H1 (cell line): ENCODE data around the gene CYBB. TPM values are rescaled to one million over a fixed set of nuclear protein-coding genes. Genes with fewer than 3 reads are reported as not detected.

Source experiments
- CTCF ChIA-PET: fragments of 300-600 bp; sonication (Branson Sonifier 250); formaldehyde crosslinking; loops from one replicate; lab custom pipeline; 2021; ENCODE audit not compliant: partially characterized antibody; lab: Charles Lee
- POLR2A ChIA-PET: fragments of 300-600 bp; sonication (Branson Sonifier 250); formaldehyde crosslinking; loops from one replicate; lab custom pipeline; 2021; ENCODE audit warnings: inconsistent platforms; ENCODE audit not compliant: partially characterized antibody; lab: Charles Lee
- DNase-seq, 2 experiments: peaks; one replicate each; pipeline versions ENCODE4 v3.0.0 to v3.0.0-alpha.2; 2010 to 2022; ENCODE audit warnings: low spot score in 2 of 2, low read depth in 1 of 2, mixed read lengths in 1 of 2
- FAIRE-seq: peaks from 2 replicates; lab custom pipeline; 2011; peaks lifted over from hg19 to GRCh38; lab: Jason Lieb, UNC
- H2AFZ ChIP-seq: 2 replicates; pipeline ENCODE4 v1.8.1; 2012; ENCODE audit warnings: low read length, inconsistent platforms
- H2AK5ac ChIP-seq: 2 replicates; pipeline ENCODE4 v1.6.1; 2013; ENCODE audit warnings: low read depth, low read length
- H2BK120ac ChIP-seq: replicated peaks from 2 replicates; pipeline ENCODE3; 2013; ENCODE audit warnings: low read depth, low read length, inconsistent platforms
- H2BK12ac ChIP-seq: 2 replicates; pipeline ENCODE4 v1.6.1; 2013; ENCODE audit warnings: low read depth, low read length
- H2BK15ac ChIP-seq: 2 replicates; pipeline ENCODE4 v1.6.1; 2013; ENCODE audit warnings: low read length
- H2BK20ac ChIP-seq: 2 replicates; pipeline ENCODE4 v1.6.1; 2013; ENCODE audit warnings: low read length
- H2BK5ac ChIP-seq: 2 replicates; pipeline ENCODE4 v1.6.1; 2013; ENCODE audit warnings: low read depth, low read length
- H3K14ac ChIP-seq: 2 replicates; pipeline ENCODE4 v1.6.1; 2013; ENCODE audit warnings: inconsistent platforms; ENCODE audit not compliant: insufficient read length
- H3K18ac ChIP-seq: 2 replicates; pipeline ENCODE4 v1.6.1; 2013; ENCODE audit warnings: low read length; ENCODE audit errors: extremely low read depth
- H3K23ac ChIP-seq: 2 replicates; pipeline ENCODE4 v1.6.1; 2013; ENCODE audit warnings: inconsistent platforms; ENCODE audit not compliant: insufficient read length
- H3K23me2 ChIP-seq: 2 replicates; pipeline ENCODE4 v1.6.1; 2013; ENCODE audit warnings: low read depth, low read length
- H3K27ac ChIP-seq: 2 replicates; pipeline ENCODE4 v1.6.1; 2011; ENCODE audit warnings: low read depth, low read length, inconsistent platforms
- H3K27me3 ChIP-seq, 4 experiments: replicated peaks in 1 of 4; 1 replicate in 1 of 4; 2 replicates in 3 of 4; pipeline versions ENCODE4 v1.6.1 to v1.8.1; 2011 to 2013; ENCODE audit warnings: low read length in 3 of 4, mild to moderate bottlenecking in 3 of 4, inconsistent platforms in 2 of 4, mixed read lengths in 2 of 4, moderate library complexity in 1 of 4; ENCODE audit not compliant: control insufficient read depth in 3 of 4, insufficient read depth in 3 of 4; ENCODE audit errors: extremely low read depth in 1 of 4
- H3K36me3 ChIP-seq, 4 experiments: 2 replicates each; pipeline versions ENCODE4 v1.6.1 to v1.8.1; 2011 to 2013; ENCODE audit warnings: mild to moderate bottlenecking in 4 of 4, low read length in 3 of 4, moderate library complexity in 2 of 4, control low read depth in 1 of 4, inconsistent platforms in 1 of 4; ENCODE audit not compliant: insufficient read depth in 4 of 4, control insufficient read depth in 2 of 4
- H3K4ac ChIP-seq: replicated peaks from 2 replicates; pipeline ENCODE3; 2013; ENCODE audit warnings: low read length, low read depth, mixed read lengths, inconsistent platforms; ENCODE audit not compliant: insufficient read length
- H3K4me1 ChIP-seq, 4 experiments: replicated peaks in 1 of 4; 1 replicate in 1 of 4; 2 replicates in 3 of 4; pipeline versions ENCODE4 v1.6.1 to v1.8.1; 2011 to 2013; ENCODE audit warnings: low read length in 3 of 4, inconsistent platforms in 2 of 4, mixed read lengths in 1 of 4; ENCODE audit not compliant: insufficient read depth in 4 of 4, control insufficient read depth in 3 of 4
- H3K4me2 ChIP-seq, 2 experiments: 2 replicates each; pipeline versions ENCODE4 v1.6.1 to v1.8.1; 2011 to 2013; ENCODE audit warnings: low read depth in 2 of 2, low read length in 2 of 2, control low read depth in 1 of 2, inconsistent platforms in 1 of 2, mild to moderate bottlenecking in 1 of 2; ENCODE audit not compliant: insufficient read depth in 1 of 2
- H3K4me3 ChIP-seq, 4 experiments: fragments of 200-600, 300-600 bp in 1 of 4; sonication (generic), shearing (Covaris generic), sonication (Bioruptor Twin) in 1 of 4; 2 replicates each; pipeline versions ENCODE4 v1.5.1 to v1.8.1; 2011 to 2016; ENCODE audit warnings: low read length in 4 of 4, low read depth in 3 of 4, control low read depth in 2 of 4, inconsistent platforms in 2 of 4, mild to moderate bottlenecking in 2 of 4, mixed read lengths in 1 of 4, moderate library complexity in 1 of 4; ENCODE audit not compliant: insufficient read depth in 2 of 4; ENCODE audit errors: extremely low read depth in 1 of 4
- H3K56ac ChIP-seq: replicated peaks from 2 replicates; pipeline ENCODE3; 2013; ENCODE audit warnings: low read depth, mild to moderate bottlenecking, mixed read lengths, low read length, inconsistent platforms; ENCODE audit not compliant: insufficient read length
- H3K79me1 ChIP-seq: 2 replicates; pipeline ENCODE4 v1.6.1; 2013; ENCODE audit warnings: low read depth, low read length, control low read depth
- H3K79me2 ChIP-seq, 2 experiments: 2 replicates each; pipeline versions ENCODE4 v1.6.1 to v1.8.1; 2012 to 2013; ENCODE audit warnings: low read length in 2 of 2, mild to moderate bottlenecking in 2 of 2, inconsistent platforms in 1 of 2; ENCODE audit not compliant: insufficient read depth in 2 of 2, control insufficient read depth in 1 of 2
- H3K9ac ChIP-seq, 4 experiments: replicated peaks in 1 of 4; 1 replicate in 1 of 4; 2 replicates in 3 of 4; pipeline versions ENCODE4 v1.6.1 to v1.8.1; 2011 to 2013; ENCODE audit warnings: low read depth in 3 of 4, low read length in 3 of 4, control low read depth in 2 of 4, mild to moderate bottlenecking in 2 of 4, moderate library complexity in 2 of 4, inconsistent platforms in 1 of 4; ENCODE audit errors: extremely low read depth in 1 of 4
- H3K9me3 ChIP-seq, 2 experiments: 2 replicates each; pipeline versions ENCODE4 v1.6.1 to v1.8.1; 2012 to 2013; ENCODE audit warnings: mild to moderate bottlenecking in 2 of 2, moderate library complexity in 2 of 2, control low read depth in 1 of 2, inconsistent platforms in 1 of 2, low read depth in 1 of 2, low read length in 1 of 2, mixed read lengths in 1 of 2; ENCODE audit not compliant: insufficient read depth in 2 of 2
- H4K20me1 ChIP-seq, 2 experiments: replicated peaks in 1 of 2; 2 replicates each; pipeline versions ENCODE3 to v1.8.1; 2011 to 2013; ENCODE audit warnings: inconsistent platforms in 2 of 2, low read length in 2 of 2, mild to moderate bottlenecking in 1 of 2; ENCODE audit not compliant: insufficient read depth in 2 of 2, control insufficient read depth in 1 of 2
- H4K5ac ChIP-seq: 2 replicates; pipeline ENCODE4 v1.6.1; 2013; ENCODE audit warnings: low read length, low read depth, mixed read lengths, inconsistent platforms; ENCODE audit not compliant: insufficient read length
- H4K8ac ChIP-seq: 2 replicates; pipeline ENCODE4 v1.8.0; 2013; ENCODE audit warnings: mild to moderate bottlenecking, moderate library complexity, low read length, inconsistent platforms; ENCODE audit not compliant: insufficient read depth; ENCODE audit errors: extremely low read depth
- H4K91ac ChIP-seq: replicated peaks from 2 replicates; pipeline ENCODE3; 2013; ENCODE audit warnings: low read length, mixed read lengths, inconsistent platforms; ENCODE audit not compliant: insufficient read length
- ATF3 ChIP-seq: IDR thresholded peaks from 2 replicates; pipeline ENCODE4 v1.6.1; 2011; ENCODE audit warnings: low read depth, mild to moderate bottlenecking, low read length; ENCODE audit not compliant: insufficient read depth
- CEBPB ChIP-seq: IDR thresholded peaks from 2 replicates; pipeline ENCODE4 v1.6.1; 2012; ENCODE audit warnings: low read depth, low read length
- CTBP2 ChIP-seq: IDR thresholded peaks from 2 replicates; pipeline ENCODE4 v1.7.0; 2011; ENCODE audit warnings: borderline replicate concordance, mild to moderate bottlenecking, moderate library complexity, mixed read lengths, low read length; ENCODE audit not compliant: insufficient read depth, insufficient read length
- GTF2F1 ChIP-seq: IDR thresholded peaks from 2 replicates; pipeline ENCODE4 v1.6.1; 2012; ENCODE audit warnings: low read depth, low read length, improper control_type of control experiment, borderline replicate concordance
- JUND ChIP-seq: IDR thresholded peaks from 2 replicates; pipeline ENCODE4 v1.6.1; 2011; ENCODE audit warnings: mild to moderate bottlenecking, improper control_type of control experiment, low read length
- KDM1A ChIP-seq: fragments of 200-600, 300-600 bp; sonication (generic); IDR thresholded peaks from 2 replicates; pipeline ENCODE4 v1.7.1; 2016; ENCODE audit warnings: mild to moderate bottlenecking, low read length, borderline replicate concordance
- POU5F1 ChIP-seq: IDR thresholded peaks from 2 replicates; pipeline ENCODE4 v1.6.1; 2011; ENCODE audit warnings: low read depth, mild to moderate bottlenecking, low read length, moderate library complexity
- RXRA ChIP-seq: IDR thresholded peaks from 2 replicates; pipeline ENCODE4 v1.6.1; 2011; ENCODE audit warnings: low read depth, mild to moderate bottlenecking, low read length, moderate library complexity; ENCODE audit not compliant: insufficient read depth
- SIX5 ChIP-seq: IDR thresholded peaks from 2 replicates; pipeline ENCODE4 v1.6.1; 2011; ENCODE audit warnings: mild to moderate bottlenecking, low read depth, low read length
- SP1 ChIP-seq: IDR thresholded peaks from 2 replicates; pipeline ENCODE4 v1.6.1; 2011; ENCODE audit warnings: low read depth, low read length
- SUZ12 ChIP-seq: fragments of 200-600 bp; sonication (generic); IDR thresholded peaks from 2 replicates; pipeline ENCODE4 v1.6.1; 2012; ENCODE audit warnings: mild to moderate bottlenecking, inconsistent platforms, low read length, moderate library complexity, mixed read lengths
- WGBS, 2 experiments: shearing (Covaris generic) in 1 of 2; methylation state at CpG; one replicate each; pipeline versions ENCODE4 v1.1.6 to v1.1.7; 2013 to 2015; ENCODE audit warnings: low lambda C conversion rate in 2 of 2, mixed read lengths in 2 of 2, inconsistent platforms in 1 of 2, low coverage in 1 of 2, missing lambda C conversion rate in 1 of 2; ENCODE audit not compliant: insufficient replicate concordance in 2 of 2, insufficient coverage in 1 of 2, insufficient read length in 1 of 2; ENCODE audit errors: extremely low coverage in 1 of 2, missing lambda C conversion rate in 1 of 2; 5-methylcytosine and 5-hydroxymethylcytosine counted together
- polyA plus RNA-seq, 7 experiments: library from polyadenylated mRNA; depleted of rRNA in 3 of 7; stranded (reverse) in 5 of 7; unstranded in 2 of 7; fragments of >200 nt in 5 of 7; fragments of 200-250 nt in 2 of 7; gene quantifications; 1 replicate in 5 of 7; 2 replicates in 1 of 7; 4 replicates in 1 of 7; pipeline versions ENCODE4 v1.2.1 to v1.2.3, GENCODE V29; 2011 to 2013; ENCODE audit warnings: missing spikeins in 2 of 7, mixed read lengths in 2 of 7
- total RNA-seq: library from RNA; stranded (reverse); fragmentation: NEBNext Ultra II Directional; extraction: Animal tissue kit (Norgen Biotek cat#: 25700); gene quantifications from 2 replicates; pipeline ENCODE4 v1.2.1, GENCODE V29; 2021
- TF ChIP-seq, protein P1 (sequence below): IDR thresholded peaks from 2 replicates; pipeline ENCODE4 v1.6.1; 2012; ENCODE audit warnings: low read length, inconsistent platforms

Gene CYBB
- total and polyA plus RNA-seq, 2 of the 8 experiments (the other 6 are each of a cell fraction or from before 2014, with no cell fraction given): 0.03 to 0.09 TPM

GRCh38 chrX:37799936-37800335 lies 20.1 kb downstream of the CYBB start:
- Histone ChIP-seq H4K5ac (no peak overlapping the region), H3K79me2 (no peaks in the 10 kb centered on the region), H3K18ac (no peak overlapping the region), H2BK15ac (no peak overlapping the region), H3K27ac (no peak overlapping the region), H2BK5ac (no peak overlapping the region), H4K8ac (no peak overlapping the region), H3K23me2 (no peaks in the 10 kb centered on the region), H4K91ac (no peak overlapping the region), H2BK20ac (no peak overlapping the region), H3K4me3 (no peak overlapping the region), H3K14ac (no peak overlapping the region), H3K56ac (no peak overlapping the region), H3K27me3 (no peaks in the 10 kb centered on the region), H3K9me3 (no peaks in the 10 kb centered on the region), H2AFZ (no peak overlapping the region), H3K79me1 (no peaks in the 10 kb centered on the region), H4K20me1 (no peaks in the 10 kb centered on the region), H3K4me1 (peaks cover 0 to 2% (median 0%) of the 10 kb centered on the region in 4 experiments; a peak in 1 of 7 replicates), H3K36me3 (no peaks in the 10 kb centered on the region), H3K4ac (no peak overlapping the region), H2BK120ac (no peak overlapping the region), H2AK5ac (no peak overlapping the region), H3K23ac (no peak overlapping the region), H3K9ac (no peak overlapping the region), H3K4me2 (no peak overlapping the region), H2BK12ac (no peak overlapping the region)
- 93% methylated on average over 2 of the region's 2 CpGs; no CpG with 5 or more reads in 1 of the 2 experiments for WGBS, 2 experiments
- POLR2A ChIA-PET: no interaction called here
- FAIRE-seq: no peak
- no peak for DNase-seq
- TF ChIP-seq JUND: no peak
- no peak for TF ChIP-seq POU5F1
- no peak for TF ChIP-seq ATF3
- no peak for TF ChIP-seq RXRA
- no peak for TF ChIP-seq SUZ12
- TF ChIP-seq KDM1A: no peak
- TF ChIP-seq CEBPB: no peak
- TF ChIP-seq CTBP2: no peak
- TF ChIP-seq SIX5: no peak
- TF ChIP-seq GTF2F1: no peak
- no peak for TF ChIP-seq SP1
- TF ChIP-seq, protein P1, sequence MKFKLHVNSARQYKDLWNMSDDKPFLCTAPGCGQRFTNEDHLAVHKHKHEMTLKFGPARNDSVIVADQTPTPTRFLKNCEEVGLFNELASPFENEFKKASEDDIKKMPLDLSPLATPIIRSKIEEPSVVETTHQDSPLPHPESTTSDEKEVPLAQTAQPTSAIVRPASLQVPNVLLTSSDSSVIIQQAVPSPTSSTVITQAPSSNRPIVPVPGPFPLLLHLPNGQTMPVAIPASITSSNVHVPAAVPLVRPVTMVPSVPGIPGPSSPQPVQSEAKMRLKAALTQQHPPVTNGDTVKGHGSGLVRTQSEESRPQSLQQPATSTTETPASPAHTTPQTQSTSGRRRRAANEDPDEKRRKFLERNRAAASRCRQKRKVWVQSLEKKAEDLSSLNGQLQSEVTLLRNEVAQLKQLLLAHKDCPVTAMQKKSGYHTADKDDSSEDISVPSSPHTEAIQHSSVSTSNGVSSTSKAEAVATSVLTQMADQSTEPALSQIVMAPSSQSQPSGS: no peak
- CTCF ChIA-PET: no interaction called here
